Cardiac muscle cell (in vitro differentiated cells and primary cell): Measurements from ENCODE around the gene CLCN4. TPM values are rescaled to one million over a fixed set of nuclear protein-coding genes. Genes with fewer than 3 reads are reported as not detected.

Source experiments
- DNase-seq, 2 donors: peaks; one replicate each; pipeline versions ENCODE4 v3.0.0 to v3.0.0-alpha.2; 2010 to 2017; ENCODE audit warnings: low read depth in 1 of 2, low spot score in 1 of 2
- H3K27ac ChIP-seq: fragments of 200-600 bp; sonication (generic); 2 replicates; pipeline ENCODE4 v1.5.1; 2016
- H3K27me3 ChIP-seq: fragments of 200-600 bp; sonication (generic); 2 replicates; pipeline ENCODE4 v1.6.0; 2016; ENCODE audit warnings: control low read depth
- H3K36me3 ChIP-seq: fragments of 200-600 bp; sonication (generic); 2 replicates; pipeline ENCODE4 v1.5.1; 2016; ENCODE audit warnings: control low read depth
- H3K4me1 ChIP-seq: fragments of 200-600 bp; sonication (generic); 2 replicates; pipeline ENCODE4 v1.8.1; 2017; ENCODE audit warnings: low read depth, mild to moderate bottlenecking, mixed run types
- H3K4me3 ChIP-seq: fragments of 200-600 bp; sonication (generic); 2 replicates; pipeline ENCODE4 v1.5.1; 2016; ENCODE audit warnings: mild to moderate bottlenecking
- H3K9me3 ChIP-seq: fragments of 200-600 bp; sonication (generic); 2 replicates; pipeline ENCODE4 v1.5.1; 2017; ENCODE audit warnings: low read depth, mild to moderate bottlenecking, control low read depth
- CTCF ChIP-seq: IDR thresholded peaks from 2 replicates; pipeline ENCODE4 v1.5.1; 2012; ENCODE audit warnings: low read depth, mild to moderate bottlenecking, low read length
- polyA plus RNA-seq: library from polyadenylated mRNA; unstranded; fragments of >200 nt; fragmentation: Nextera tagmentation; extraction: Ambion mirVana; gene quantifications from 2 replicates; pipeline ENCODE4 v1.2.1, GENCODE V29; 2016
- total RNA-seq: library from RNA; depleted of rRNA; stranded (reverse); fragments of >200 nt; gene quantifications from 2 replicates; pipeline ENCODE4 v1.2.3, GENCODE V29; 2016

The CLCN4 gene
- total and polyA plus RNA-seq, 2 experiments from 2014 or later, result 7.8 to 15.2 TPM

GRCh38 chrX:10206317-10206716, 49.5 kb downstream of the CLCN4 start:
- TF ChIP-seq CTCF, result no peak
- Histone ChIP-seq H3K27ac (no peak overlapping the region), H3K4me3 (no peak overlapping the region), H3K36me3 (no peaks in the 10 kb centered on the region), H3K27me3 (no peaks in the 10 kb centered on the region), H3K9me3 (no peaks in the 10 kb centered on the region), H3K4me1 (no peaks in the 10 kb centered on the region)
- DNase-seq, result no peak

DNA sequence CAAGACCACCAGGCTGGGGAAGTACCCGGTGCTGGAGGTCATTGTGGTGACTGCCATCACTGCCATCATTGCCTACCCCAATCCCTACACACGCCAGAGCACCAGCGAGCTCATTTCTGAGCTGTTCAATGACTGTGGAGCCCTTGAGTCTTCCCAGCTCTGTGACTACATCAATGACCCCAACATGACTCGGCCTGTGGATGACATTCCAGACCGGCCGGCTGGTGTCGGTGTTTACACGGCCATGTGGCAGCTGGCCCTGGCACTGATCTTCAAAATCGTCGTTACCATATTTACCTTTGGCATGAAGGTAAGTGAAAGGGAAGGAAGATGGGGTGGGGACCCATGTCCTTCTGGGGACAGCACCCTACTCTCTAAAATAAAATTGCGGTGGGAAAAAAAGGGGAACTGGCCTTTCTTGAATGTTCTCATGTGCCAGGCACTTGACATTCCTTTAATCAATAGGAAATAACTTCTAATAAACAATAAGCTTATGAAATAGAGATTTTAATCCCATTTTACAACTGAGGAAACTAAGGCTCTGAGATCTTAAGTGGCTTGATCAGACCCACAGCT, 51.6 kb downstream of the CLCN4 start:
- DNase-seq, result no peak
- TF ChIP-seq CTCF, result no peak
- Histone ChIP-seq H3K4me1 (no peaks in the 10 kb centered on the region), H3K27ac (no peak overlapping the region), H3K36me3 (peaks cover 2% of the 10 kb centered on the region), H3K9me3 (no peaks in the 10 kb centered on the region), H3K27me3 (no peaks in the 10 kb centered on the region), H3K4me3 (no peak overlapping the region)

GRCh38 chrX:10208953-10209352, 52.2 kb downstream of the CLCN4 start:
- no peaks in the 10 kb centered on the region for H3K27me3 ChIP-seq
- no peaks in the 10 kb centered on the region for H3K4me1 ChIP-seq
- no peak overlapping the region for H3K27ac ChIP-seq
- DNase-seq, result no peak
- no peak for TF ChIP-seq CTCF
- H3K9me3 ChIP-seq, result no peaks in the 10 kb centered on the region
- H3K4me3 ChIP-seq, result no peak overlapping the region
- peaks cover 2% of the 10 kb centered on the region for H3K36me3 ChIP-seq

DNA sequence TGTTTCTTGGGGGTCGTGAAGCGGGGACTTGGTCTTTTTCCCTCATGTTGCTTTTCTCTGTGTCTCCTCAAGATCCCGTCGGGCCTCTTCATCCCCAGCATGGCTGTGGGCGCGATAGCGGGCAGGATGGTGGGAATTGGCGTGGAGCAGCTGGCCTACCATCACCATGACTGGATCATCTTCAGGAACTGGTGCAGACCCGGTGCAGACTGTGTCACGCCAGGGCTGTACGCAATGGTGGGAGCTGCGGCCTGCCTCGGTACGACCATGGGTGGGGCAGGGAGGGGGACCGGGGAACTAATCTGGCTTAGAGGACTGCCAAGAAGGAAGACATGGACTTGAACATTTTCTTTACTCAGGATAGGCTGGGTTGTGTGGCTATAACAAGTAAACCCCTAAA, 55.6 kb downstream of the CLCN4 start:
- no peaks in the 10 kb centered on the region for H3K4me1 ChIP-seq
- no peaks in the 10 kb centered on the region for H3K27me3 ChIP-seq
- H3K9me3 ChIP-seq, result no peaks in the 10 kb centered on the region
- DNase-seq, result no peak
- H3K27ac ChIP-seq, result no peak overlapping the region
- TF ChIP-seq CTCF, result no peak
- H3K36me3 ChIP-seq, result peaks cover 2% of the 10 kb centered on the region
- no peak overlapping the region for H3K4me3 ChIP-seq

GRCh38 chrX:10213716-10214115, 56.9 kb downstream of the CLCN4 start:
- no peak overlapping the region for H3K27ac ChIP-seq
- H3K36me3 ChIP-seq, result peaks cover 2% of the 10 kb centered on the region
- no peak overlapping the region for H3K4me3 ChIP-seq
- no peaks in the 10 kb centered on the region for H3K9me3 ChIP-seq
- TF ChIP-seq CTCF, result no peak
- H3K4me1 ChIP-seq, result no peaks in the 10 kb centered on the region
- DNase-seq, result no peak
- H3K27me3 ChIP-seq, result no peaks in the 10 kb centered on the region

DNA sequence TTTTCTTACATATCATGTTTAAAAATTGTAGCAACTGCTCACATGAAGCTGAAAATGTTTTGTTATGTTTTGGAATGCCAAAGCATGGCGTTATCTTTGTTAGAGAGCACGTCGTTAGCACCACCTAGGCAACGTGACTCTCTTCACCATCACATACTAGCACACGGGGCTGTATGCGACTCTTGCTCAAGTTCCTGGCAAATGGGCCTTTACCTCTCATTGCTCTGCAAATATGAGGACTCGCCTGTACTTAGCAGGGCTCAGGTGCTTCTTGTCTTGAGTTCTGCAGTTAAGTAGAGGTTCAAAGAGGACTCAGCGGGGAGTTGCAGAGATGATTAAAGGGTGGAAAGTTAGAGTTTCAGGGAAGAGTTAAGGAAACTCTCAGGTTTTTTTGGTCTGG, 59.4 kb downstream of the CLCN4 start:
- Histone ChIP-seq H3K36me3 (peaks cover 2% of the 10 kb centered on the region), H3K4me3 (no peak overlapping the region), H3K27ac (no peak overlapping the region), H3K4me1 (no peaks in the 10 kb centered on the region), H3K27me3 (no peaks in the 10 kb centered on the region), H3K9me3 (no peaks in the 10 kb centered on the region)
- no peak for DNase-seq
- TF ChIP-seq CTCF, result no peak
